Measurements from ENCODE around the gene AQP12B. TPM values are rescaled to one million over a fixed set of nuclear protein-coding genes. Genes with fewer than 3 reads are reported as not detected.
"Not testable (repeated sequence)": the region's sequence is repeated elsewhere in the genome, so short reads cannot be mapped to it uniquely, and the experiment has no call there.

Gene AQP12B
- total and polyA plus RNA-seq, 9 of the 15 experiments (the other 6 are each of a cell fraction or from before 2014, with no cell fraction given) = not detected

GRCh38 chr2:240698852-240699561 lies 16.3 kb upstream of the AQP12B start:
- H3K9me1 ChIP-seq (ENCODE audit: control insufficient read depth, insufficient read depth, low read length); H3K27ac ChIP-seq (ENCODE audit: extremely low read depth, low read depth, low read length); POLR2A ChIA-PET; H3K9me3 ChIP-seq (replicated peaks; ENCODE audit: control insufficient read depth, insufficient read depth, low read depth, low read length); DNase-seq (ENCODE audit: extremely low read depth in 1 of 4, low spot score in 3 of 4); H3K79me2 ChIP-seq (ENCODE audit: control insufficient read depth, insufficient read depth, low read length); H4K20me1 ChIP-seq (replicated peaks; ENCODE audit: control insufficient read depth, insufficient read depth, low read length); H3K36me3 ChIP-seq (ENCODE audit: control insufficient read depth, insufficient read depth, low read length); H2AFZ ChIP-seq (ENCODE audit: low read depth, low read length); CTCF ChIA-PET (ENCODE audit: low intra/inter-chr PET ratio); H3K4me1 ChIP-seq (replicated peaks in 1 of 2; ENCODE audit: control insufficient read depth in 2 of 2, insufficient read depth in 2 of 2, low read length in 2 of 2); H3K4me3 ChIP-seq; BruUV-seq (replicated peaks); intact Hi-C loops (cut with micrococcal nuclease); H3K9ac ChIP-seq (ENCODE audit: insufficient read depth in 1 of 2, low read depth in 2 of 2, low read length in 2 of 2); H3K4me2 ChIP-seq (ENCODE audit: insufficient read depth, low read length); in situ Hi-C loops (cut with MboI): not testable (repeated sequence)
- peaks cover 0 to 27% of the 10 kb centered on the region in 2 experiments; a peak in 2 of 5 replicates for H3K27me3 ChIP-seq (ENCODE audit: control insufficient read depth in 2 of 2, insufficient read depth in 2 of 2, low read length in 2 of 2)
- WGBS (ENCODE audit: insufficient coverage, low coverage, missing lambda C conversion rate) = 20% methylated on average over 1 of the region's 33 CpGs
- FAIRE-seq (peak; percentile 73), ATAC-seq (peak; percentile 83)

- in situ Hi-C loops (cut with MboI); POLR2A ChIA-PET; intact Hi-C loops (cut with micrococcal nuclease); H3K4me2 ChIP-seq (ENCODE audit: insufficient read depth, low read length); DNase-seq (ENCODE audit: extremely low read depth in 1 of 4, low spot score in 3 of 4); H3K27ac ChIP-seq (ENCODE audit: extremely low read depth, low read depth, low read length); FAIRE-seq; H4K20me1 ChIP-seq (replicated peaks; ENCODE audit: control insufficient read depth, insufficient read depth, low read length); H3K79me2 ChIP-seq (ENCODE audit: control insufficient read depth, insufficient read depth, low read length); CTCF ChIA-PET (ENCODE audit: low intra/inter-chr PET ratio); H3K9ac ChIP-seq (ENCODE audit: insufficient read depth in 1 of 2, low read depth in 2 of 2, low read length in 2 of 2); BruUV-seq (replicated peaks); H3K4me1 ChIP-seq (replicated peaks in 1 of 2; ENCODE audit: control insufficient read depth in 2 of 2, insufficient read depth in 2 of 2, low read length in 2 of 2); ATAC-seq; H3K4me3 ChIP-seq; H3K27me3 ChIP-seq (ENCODE audit: control insufficient read depth in 2 of 2, insufficient read depth in 2 of 2, low read length in 2 of 2); H3K36me3 ChIP-seq (ENCODE audit: control insufficient read depth, insufficient read depth, low read length); H3K9me1 ChIP-seq (ENCODE audit: control insufficient read depth, insufficient read depth, low read length); H3K9me3 ChIP-seq (replicated peaks; ENCODE audit: control insufficient read depth, insufficient read depth, low read depth, low read length); H2AFZ ChIP-seq (ENCODE audit: low read depth, low read length): not testable (repeated sequence)
- no CpG with 5 or more reads among the region's 13 CpGs for WGBS (ENCODE audit: insufficient coverage, low coverage, missing lambda C conversion rate)
These were observed 13.8 kb upstream of the AQP12B start for GRCh38 chr2:240696469-240696868.

GRCh38 chr2:240695593-240695992 lies 12.9 kb upstream of the AQP12B start:
- BruUV-seq (replicated peaks); H3K4me3 ChIP-seq; H4K20me1 ChIP-seq (replicated peaks; ENCODE audit: control insufficient read depth, insufficient read depth, low read length); in situ Hi-C loops (cut with MboI); H3K36me3 ChIP-seq (ENCODE audit: control insufficient read depth, insufficient read depth, low read length); H3K4me1 ChIP-seq (replicated peaks in 1 of 2; ENCODE audit: control insufficient read depth in 2 of 2, insufficient read depth in 2 of 2, low read length in 2 of 2); H3K9ac ChIP-seq (ENCODE audit: insufficient read depth in 1 of 2, low read depth in 2 of 2, low read length in 2 of 2); H2AFZ ChIP-seq (ENCODE audit: low read depth, low read length); intact Hi-C loops (cut with micrococcal nuclease); ATAC-seq; POLR2A ChIA-PET; H3K9me3 ChIP-seq (replicated peaks; ENCODE audit: control insufficient read depth, insufficient read depth, low read depth, low read length); H3K79me2 ChIP-seq (ENCODE audit: control insufficient read depth, insufficient read depth, low read length); H3K4me2 ChIP-seq (ENCODE audit: insufficient read depth, low read length); H3K9me1 ChIP-seq (ENCODE audit: control insufficient read depth, insufficient read depth, low read length); H3K27me3 ChIP-seq (ENCODE audit: control insufficient read depth in 2 of 2, insufficient read depth in 2 of 2, low read length in 2 of 2); DNase-seq (ENCODE audit: extremely low read depth in 1 of 4, low spot score in 3 of 4); H3K27ac ChIP-seq (ENCODE audit: extremely low read depth, low read depth, low read length); CTCF ChIA-PET (ENCODE audit: low intra/inter-chr PET ratio); FAIRE-seq: not testable (repeated sequence)
- WGBS (ENCODE audit: insufficient coverage, low coverage, missing lambda C conversion rate) = no CpG with 5 or more reads among the region's 19 CpGs

GRCh38 chr2:240694304-240694703 lies 11.6 kb upstream of the AQP12B start:
- CTCF ChIA-PET (ENCODE audit: low intra/inter-chr PET ratio); H4K20me1 ChIP-seq (replicated peaks; ENCODE audit: control insufficient read depth, insufficient read depth, low read length); H3K4me1 ChIP-seq (replicated peaks in 1 of 2; ENCODE audit: control insufficient read depth in 2 of 2, insufficient read depth in 2 of 2, low read length in 2 of 2); H3K9me3 ChIP-seq (replicated peaks; ENCODE audit: control insufficient read depth, insufficient read depth, low read depth, low read length); H3K4me2 ChIP-seq (ENCODE audit: insufficient read depth, low read length); H2AFZ ChIP-seq (ENCODE audit: low read depth, low read length); BruUV-seq (replicated peaks); POLR2A ChIA-PET; H3K4me3 ChIP-seq; DNase-seq (ENCODE audit: extremely low read depth in 1 of 4, low spot score in 3 of 4); H3K27me3 ChIP-seq (ENCODE audit: control insufficient read depth in 2 of 2, insufficient read depth in 2 of 2, low read length in 2 of 2); ATAC-seq; H3K9ac ChIP-seq (ENCODE audit: insufficient read depth in 1 of 2, low read depth in 2 of 2, low read length in 2 of 2); H3K9me1 ChIP-seq (ENCODE audit: control insufficient read depth, insufficient read depth, low read length); H3K79me2 ChIP-seq (ENCODE audit: control insufficient read depth, insufficient read depth, low read length); H3K27ac ChIP-seq (ENCODE audit: extremely low read depth, low read depth, low read length); in situ Hi-C loops (cut with MboI); intact Hi-C loops (cut with micrococcal nuclease); H3K36me3 ChIP-seq (ENCODE audit: control insufficient read depth, insufficient read depth, low read length); FAIRE-seq: not testable (repeated sequence)
- WGBS (ENCODE audit: insufficient coverage, low coverage, missing lambda C conversion rate) = no CpG with 5 or more reads among the region's 12 CpGs
